Testis (tissue), 3 donors: ENCODE data around the gene ENTPD2. TPM values are rescaled to one million over a fixed set of nuclear protein-coding genes. Genes with fewer than 3 reads are reported as not detected.

Source experiments
- DNase-seq: peaks from one replicate; pipeline ENCODE4 v3.0.0-alpha.2; 2019
- H3K27ac ChIP-seq, 2 donors: fragments of 200-600 bp; sonication (generic); one replicate each; pipeline ENCODE4 v1.5.1; 2019
- H3K27me3 ChIP-seq: fragments of 200-600 bp; sonication (generic); one replicate; pipeline ENCODE4 v1.5.1; 2019
- H3K36me3 ChIP-seq: fragments of 200-600 bp; sonication (generic); one replicate; pipeline ENCODE4 v1.5.1; 2017; ENCODE audit warnings: low read depth; ENCODE audit errors: missing control alignments
- H3K4me1 ChIP-seq: fragments of 200-600 bp; sonication (generic); one replicate; pipeline ENCODE4 v1.5.1; 2019
- H3K4me3 ChIP-seq, 2 donors: fragments of 200-600 bp; sonication (generic); one replicate each; pipeline ENCODE4 v1.5.1; 2017 to 2019
- H3K9me3 ChIP-seq: fragments of 200-600 bp; sonication (generic); one replicate; pipeline ENCODE4 v1.5.1; 2017
- CTCF ChIP-seq, 3 experiments: fragments of 450-650 bp in 2 of 3; fragments of 200-600 bp in 1 of 3; sonication (generic) in 1 of 3; IDR thresholded peaks; one replicate each; pipeline ENCODE4 v1.5.1; 2016 to 2019; ENCODE audit warnings: antibody characterized with exemption in 3 of 3, mild to moderate bottlenecking in 2 of 3, moderate library complexity in 1 of 3
- POLR2A ChIP-seq: fragments of 450-650 bp; IDR thresholded peaks from one replicate; pipeline ENCODE4 v1.6.1; 2017; ENCODE audit warnings: antibody characterized with exemption, mild to moderate bottlenecking, moderate library complexity
- WGBS, 2 donors: methylation state at CpG; one replicate each; pipeline ENCODE4 v1.1.5; 2018; 5-methylcytosine and 5-hydroxymethylcytosine counted together
- intact Hi-C: fragments of 100-400 bp; cut with DNase I; formaldehyde crosslinking; loops from one replicate; pipeline ENCODE4 v1.15.1; 2023; ENCODE audit warnings: low total_unique reads
- polyA plus RNA-seq: library from polyadenylated mRNA; stranded (reverse); fragments of 350-450 nt; fragmentation: Illumina TruSeq; extraction: RNeasy Lipid Tissue Mini Kit (QIAGEN cat#74804); gene quantifications from one replicate; pipeline ENCODE4 v1.2.3, GENCODE V29; 2014; ENCODE audit warnings: low read depth, low replicate concordance; ENCODE audit not compliant: insufficient read depth
- total RNA-seq, 2 donors: library from RNA; depleted of rRNA; stranded (reverse); fragments of >200 nt; gene quantifications; one replicate each; pipeline ENCODE4 v1.2.3, GENCODE V29; 2016

Gene ENTPD2
- total and polyA plus RNA-seq, 3 donors from 2014 or later: 5.7 to 9.6 (median 8.5) TPM

GRCh38 chr9:137029058-137029936 is 24.6 kb downstream of the ENTPD2 start:
- H3K4me3 ChIP-seq: peak overlapping the region in 1 of 2 donors; percentile 60
- H3K36me3 ChIP-seq: no peaks in the 10 kb centered on the region
- 40 to 43% methylated on average over 17 to 18 of the region's 19 CpGs for WGBS, 2 donors
- peak; percentile 83 for DNase-seq
- H3K27ac ChIP-seq: no peak overlapping the region
- H3K4me1 ChIP-seq: peaks cover 28% of the 10 kb centered on the region
- H3K9me3 ChIP-seq: no peaks in the 10 kb centered on the region
- TF ChIP-seq POLR2A: no peak
- peak; percentile 78 to 87 (median 82) for TF ChIP-seq CTCF (IDR thresholded peaks at IDR 0.05)
- intact Hi-C loops: loop anchor here (5.0 kb wide), 1 partner anchor 242 kb away; no protein-coding TSS in a partner anchor
- H3K27me3 ChIP-seq: no peaks in the 10 kb centered on the region

GRCh38 chr9:137028263-137029057 is 25.4 kb downstream of the ENTPD2 start:
- H3K4me1 ChIP-seq: peaks cover 28% of the 10 kb centered on the region
- peak; percentile 71 for DNase-seq
- no peaks in the 10 kb centered on the region for H3K36me3 ChIP-seq
- H3K27me3 ChIP-seq: no peaks in the 10 kb centered on the region
- intact Hi-C loops: loop anchor here (5.0 kb wide), 1 partner anchor 241 kb away; no protein-coding TSS in a partner anchor
- H3K9me3 ChIP-seq: no peaks in the 10 kb centered on the region
- TF ChIP-seq POLR2A (no peak), CTCF (IDR thresholded peaks at IDR 0.05) (peak in 1 of 3 experiments; percentile 67)
- H3K27ac ChIP-seq: no peak overlapping the region
- WGBS, 2 donors: 0% methylated on average over 42 of the region's 98 CpGs; no CpG with 5 or more reads in 1 of the 2 donors
- H3K4me3 ChIP-seq: peak overlapping the region; percentile 56 to 60

GRCh38 chr9:137027369-137028262 is 26.2 kb downstream of the ENTPD2 start, which contains the start of gene ABCA2:
Gene ABCA2 (minus strand): TSS chr9:137028237. CDS start chr9:137028140, 97 bp downstream.
- Histone ChIP-seq H3K36me3 (no peaks in the 10 kb centered on the region), H3K9me3 (no peaks in the 10 kb centered on the region), H3K4me3 (peak within 1 kb of the TSS; percentile 56 to 60), H3K4me1 (peaks cover 28% of the 10 kb centered on the region), H3K27ac (no peak within 1 kb of the TSS), H3K27me3 (no peaks in the 10 kb centered on the region)
- TF ChIP-seq CTCF (IDR thresholded peaks at IDR 0.05): no peak
- TF ChIP-seq POLR2A: no peak
- WGBS, 2 donors: 4 to 18% methylated on average over 9 to 49 of the region's 95 CpGs
- no peak for DNase-seq
- intact Hi-C loops: loop anchor here (5.0 kb wide), 1 partner anchor 240 kb away; no protein-coding TSS in a partner anchor

GRCh38 chr9:137026828-137027227 is 27.0 kb downstream of the ENTPD2 start:
- no peak for DNase-seq
- H3K36me3 ChIP-seq: no peaks in the 10 kb centered on the region
- no peak overlapping the region for H3K4me3 ChIP-seq
- peaks cover 28% of the 10 kb centered on the region for H3K4me1 ChIP-seq
- intact Hi-C loops: loop anchor here (5.0 kb wide), 1 partner anchor 240 kb away; no protein-coding TSS in a partner anchor
- no peaks in the 10 kb centered on the region for H3K9me3 ChIP-seq
- no peak for TF ChIP-seq POLR2A
- TF ChIP-seq CTCF (IDR thresholded peaks at IDR 0.05): no peak
- WGBS, 2 donors: 85% methylated on average over 4 of the region's 4 CpGs; no CpG with 5 or more reads in 1 of the 2 donors
- no peaks in the 10 kb centered on the region for H3K27me3 ChIP-seq
- H3K27ac ChIP-seq: no peak overlapping the region
